RPMI8226 (cell line): ENCODE measurements around the gene FGA.

Source experiments
- DNase-seq: peaks from one replicate; pipeline ENCODE4 v3.0.0-alpha.2; 2015

Gene FGA

GRCh38 chr4:154578919-154579318 is 11.6 kb downstream of the FGA start:
- no peak for DNase-seq

- DNase-seq, result no peak
Measured at GRCh38 chr4:154577324-154577723, 13.2 kb downstream of the FGA start.

GRCh38 chr4:154574311-154574710 is 16.2 kb downstream of the FGA start:
- DNase-seq, result no peak

GRCh38 chr4:154573190-154573870 is 17.2 kb downstream of the FGA start:
- DNase-seq, result no peak

GRCh38 chr4:154569584-154569983 is 21.0 kb downstream of the FGA start:
- no peak for DNase-seq

GRCh38 chr4:154569028-154569427 is 21.5 kb downstream of the FGA start:
- no peak for DNase-seq

- DNase-seq, result no peak
Measured at GRCh38 chr4:154566639-154567204, 23.8 kb downstream of the FGA start.

- DNase-seq, result no peak
Measured at GRCh38 chr4:154565704-154566103, 24.8 kb downstream of the FGA start.

- no peak for DNase-seq
Measured at GRCh38 chr4:154564311-154564710, 26.2 kb downstream of the FGA start.

- DNase-seq, result no peak
Measured at GRCh38 chr4:154562697-154563254, 27.8 kb downstream of the FGA start, which contains the start of gene FGB. Gene FGB (plus strand): TSS chr4:154563011. CDS start chr4:154563019, 8 bp downstream.

GRCh38 chr4:154560824-154561231 is 29.7 kb downstream of the FGA start:
- no peak for DNase-seq

- DNase-seq, result no peak
Measured at GRCh38 chr4:154560419-154560801, 30.1 kb downstream of the FGA start.

- peak; percentile 23 for DNase-seq
Measured at GRCh38 chr4:154559494-154560418, 30.8 kb downstream of the FGA start.

GRCh38 chr4:154559141-154559493 is 31.4 kb downstream of the FGA start:
- DNase-seq, result no peak

- peak; percentile 57 for DNase-seq
Measured at GRCh38 chr4:154551872-154552686, 38.5 kb downstream of the FGA start.

GRCh38 chr4:154549894-154550790 is 40.4 kb downstream of the FGA start, which contains the start of gene PLRG1:
Gene PLRG1 (minus strand): TSS chr4:154550400. CDS start chr4:154550308, 92 bp downstream.
- peak; percentile 95 for DNase-seq

- DNase-seq, result no peak
Measured at GRCh38 chr4:154545689-154546088, 44.9 kb downstream of the FGA start.

GRCh38 chr4:154542271-154542879 is 48.2 kb downstream of the FGA start:
- DNase-seq, result no peak
